Activated B cell treated with CpG ODN at 0.5 μM for 24 hours (primary cell): ENCODE measurements around the gene ATRNL1. TPM values are rescaled to one million over a fixed set of nuclear protein-coding genes. Genes with fewer than 3 reads are reported as not detected.

ENCODE experiments used
- ATAC-seq: fragments of 200-7000 bp; cut with Tn5 transposase; one replicate; pipeline ENCODE4 v1.10.0; 2021; ENCODE audit warnings: low read depth, mild to moderate bottlenecking, moderate library complexity
- CTCF ChIA-PET: fragments of 350-600 bp; sonication (Branson Sonifier 250); formaldehyde crosslinking; loops from one replicate; lab custom pipeline; 2021; ENCODE audit warnings: antibody characterized with exemption; lab: Charles Lee
- POLR2A ChIA-PET: fragments of 350-600 bp; sonication (Branson Sonifier 250); formaldehyde crosslinking; loops from one replicate; lab custom pipeline; 2021; ENCODE audit warnings: antibody characterized with exemption; lab: Charles Lee
- DNase-seq: peaks from one replicate; pipeline ENCODE4 v3.0.0; 2022
- H3K27ac Mint-ChIP-seq: one replicate; pipeline ENCODE4 v1.8.0; 2020; ENCODE audit warnings: mixed read lengths
- H3K27me3 Mint-ChIP-seq: one replicate; pipeline ENCODE4 v1.8.0; 2021; ENCODE audit warnings: mixed read lengths
- H3K36me3 Mint-ChIP-seq: one replicate; pipeline ENCODE4 v1.8.0; 2021; ENCODE audit warnings: low read depth, mixed read lengths
- H3K4me1 Mint-ChIP-seq: one replicate; pipeline ENCODE4 v1.8.0; 2021; ENCODE audit warnings: mixed read lengths
- H3K4me3 Mint-ChIP-seq: one replicate; pipeline ENCODE4 v1.8.0; 2020; ENCODE audit warnings: mild to moderate bottlenecking, mixed read lengths
- H3K9me3 Mint-ChIP-seq: one replicate; pipeline ENCODE4 v1.8.0; 2020; ENCODE audit warnings: mixed read lengths
- intact Hi-C: fragments of 100-400 bp; cut with micrococcal nuclease; formaldehyde crosslinking; loops from one replicate; pipeline ENCODE4 v1.15.1; 2024
- total RNA-seq: library from RNA; stranded (reverse); gene quantifications from 2 replicates; pipeline ENCODE4 v1.2.3, GENCODE V29; 2022
- TF ChIP-seq, protein P1 (sequence below): fragments of 200-600 bp; IDR thresholded peaks from one replicate; pipeline ENCODE4 v1.8.0; 2022; ENCODE audit warnings: antibody characterized with exemption, mild to moderate bottlenecking

ATRNL1 gene
- total RNA-seq, 1 donor from 2014 or later, result 1.2 TPM

DNA sequence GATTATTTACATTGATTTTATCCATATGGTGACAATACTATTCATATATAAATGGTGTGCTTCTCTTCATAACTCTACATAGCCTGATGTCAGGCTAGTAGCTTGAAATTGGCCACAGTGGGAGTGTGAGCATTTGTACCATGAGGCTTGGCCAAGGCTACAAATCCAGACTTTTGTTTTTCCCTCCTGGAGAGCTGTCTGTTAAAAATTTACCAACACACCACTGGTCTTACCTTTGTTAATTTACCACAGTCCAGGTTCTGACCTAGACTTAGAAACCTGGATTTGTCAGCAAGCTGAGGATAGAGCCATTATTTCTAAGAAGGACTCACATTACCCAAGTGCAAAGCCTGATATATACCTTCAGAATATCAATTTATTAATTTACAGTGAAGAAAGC, 45.5 kb upstream of the ATRNL1 start:
- intact Hi-C loops, result no loop called here
- ATAC-seq (no peak), DNase-seq (no peak)
- Mint-ChIP-seq H3K36me3 (no peaks in the 10 kb centered on the region), H3K27ac (no peak overlapping the region), H3K4me3 (no peak overlapping the region), H3K4me1 (no peaks in the 10 kb centered on the region), H3K9me3 (no peaks in the 10 kb centered on the region), H3K27me3 (peaks cover 3% of the 10 kb centered on the region)
- TF ChIP-seq, protein P1, sequence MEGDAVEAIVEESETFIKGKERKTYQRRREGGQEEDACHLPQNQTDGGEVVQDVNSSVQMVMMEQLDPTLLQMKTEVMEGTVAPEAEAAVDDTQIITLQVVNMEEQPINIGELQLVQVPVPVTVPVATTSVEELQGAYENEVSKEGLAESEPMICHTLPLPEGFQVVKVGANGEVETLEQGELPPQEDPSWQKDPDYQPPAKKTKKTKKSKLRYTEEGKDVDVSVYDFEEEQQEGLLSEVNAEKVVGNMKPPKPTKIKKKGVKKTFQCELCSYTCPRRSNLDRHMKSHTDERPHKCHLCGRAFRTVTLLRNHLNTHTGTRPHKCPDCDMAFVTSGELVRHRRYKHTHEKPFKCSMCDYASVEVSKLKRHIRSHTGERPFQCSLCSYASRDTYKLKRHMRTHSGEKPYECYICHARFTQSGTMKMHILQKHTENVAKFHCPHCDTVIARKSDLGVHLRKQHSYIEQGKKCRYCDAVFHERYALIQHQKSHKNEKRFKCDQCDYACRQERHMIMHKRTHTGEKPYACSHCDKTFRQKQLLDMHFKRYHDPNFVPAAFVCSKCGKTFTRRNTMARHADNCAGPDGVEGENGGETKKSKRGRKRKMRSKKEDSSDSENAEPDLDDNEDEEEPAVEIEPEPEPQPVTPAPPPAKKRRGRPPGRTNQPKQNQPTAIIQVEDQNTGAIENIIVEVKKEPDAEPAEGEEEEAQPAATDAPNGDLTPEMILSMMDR, result no peak
- ChIA-PET POLR2A (no interaction called here), CTCF (no interaction called here)

- intact Hi-C loops, result no loop called here
- TF ChIP-seq, protein P1, result no peak
- Mint-ChIP-seq H3K27ac (no peak overlapping the region), H3K9me3 (no peaks in the 10 kb centered on the region), H3K4me1 (no peaks in the 10 kb centered on the region), H3K27me3 (no peaks in the 10 kb centered on the region), H3K4me3 (no peak overlapping the region), H3K36me3 (no peaks in the 10 kb centered on the region)
- ChIA-PET POLR2A (no interaction called here), CTCF (no interaction called here)
- DNase-seq (no peak), ATAC-seq (no peak)
These were observed 43.8 kb upstream of the ATRNL1 start for GRCh38 chr10:115049318-115049717.

GRCh38 chr10:115049960-115050359, 43.2 kb upstream of the ATRNL1 start:
- Mint-ChIP-seq H3K27me3 (no peaks in the 10 kb centered on the region), H3K27ac (no peak overlapping the region)
- POLR2A ChIA-PET, result no interaction called here

GRCh38 chr10:115050375-115051010, 42.7 kb upstream of the ATRNL1 start:
- CTCF ChIA-PET, result no interaction called here
- H3K27ac Mint-ChIP-seq, result no peak overlapping the region
- no peaks in the 10 kb centered on the region for H3K9me3 Mint-ChIP-seq
- intact Hi-C loops, result no loop called here
- ATAC-seq (no peak), DNase-seq (no peak)
- TF ChIP-seq, protein P1, result no peak
- H3K27me3 Mint-ChIP-seq, result no peaks in the 10 kb centered on the region
- no peaks in the 10 kb centered on the region for H3K4me1 Mint-ChIP-seq
- no peak overlapping the region for H3K4me3 Mint-ChIP-seq
- POLR2A ChIA-PET, result no interaction called here
- no peaks in the 10 kb centered on the region for H3K36me3 Mint-ChIP-seq

More at GRCh38 chr10:115049960-115050359, 43.2 kb upstream of the ATRNL1 start:
- DNase-seq (no peak), ATAC-seq (no peak)
- Mint-ChIP-seq H3K4me3 (no peak overlapping the region), H3K36me3 (no peaks in the 10 kb centered on the region), H3K9me3 (no peaks in the 10 kb centered on the region), H3K4me1 (no peaks in the 10 kb centered on the region)
- intact Hi-C loops, result no loop called here
- TF ChIP-seq, protein P1, result no peak
- CTCF ChIA-PET, result no interaction called here

- no peak overlapping the region for H3K4me3 Mint-ChIP-seq
- H3K27ac Mint-ChIP-seq, result no peak overlapping the region
- CTCF ChIA-PET, result no interaction called here
- no peaks in the 10 kb centered on the region for H3K4me1 Mint-ChIP-seq
- POLR2A ChIA-PET, result no interaction called here
- intact Hi-C loops, result no loop called here
- TF ChIP-seq, protein P1, result no peak
- no peaks in the 10 kb centered on the region for H3K9me3 Mint-ChIP-seq
- H3K27me3 Mint-ChIP-seq, result no peaks in the 10 kb centered on the region
- ATAC-seq (no peak), DNase-seq (no peak)
- H3K36me3 Mint-ChIP-seq, result no peaks in the 10 kb centered on the region
These were observed 41.9 kb upstream of the ATRNL1 start for GRCh38 chr10:115051216-115051615.
